NCI-H128 (cell line): Measurements from ENCODE around the gene CBX8.

ENCODE experiments used
- DNase-seq: peaks from one replicate; lab custom pipeline; 2025; ENCODE audit not compliant: unreplicated experiment; lab: John Stamatoyannopoulos, UW

CBX8 gene

DNA sequence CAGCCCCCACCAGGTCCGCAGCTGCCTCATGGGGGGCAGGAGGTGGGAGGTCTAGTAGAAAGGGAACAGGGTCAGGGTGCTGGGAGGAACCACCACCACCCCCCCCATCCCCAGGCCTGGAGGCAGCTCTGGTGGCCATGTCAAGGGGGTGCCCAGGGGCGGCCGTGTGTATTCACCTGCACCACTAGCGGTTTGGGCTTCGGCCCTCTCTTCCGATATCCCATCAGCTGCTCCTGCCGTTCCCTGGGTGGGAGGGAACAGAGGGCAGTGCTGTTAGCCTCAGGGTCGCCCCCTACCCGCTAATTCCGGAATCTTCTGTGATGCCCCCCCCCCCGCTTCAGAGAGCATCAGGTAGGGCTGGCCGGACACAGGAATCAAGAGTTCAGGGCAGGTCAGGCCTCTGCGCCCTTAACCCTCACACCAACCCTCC is 38.6 kb upstream of the CBX8 start:
- DNase-seq = no peak

DNA sequence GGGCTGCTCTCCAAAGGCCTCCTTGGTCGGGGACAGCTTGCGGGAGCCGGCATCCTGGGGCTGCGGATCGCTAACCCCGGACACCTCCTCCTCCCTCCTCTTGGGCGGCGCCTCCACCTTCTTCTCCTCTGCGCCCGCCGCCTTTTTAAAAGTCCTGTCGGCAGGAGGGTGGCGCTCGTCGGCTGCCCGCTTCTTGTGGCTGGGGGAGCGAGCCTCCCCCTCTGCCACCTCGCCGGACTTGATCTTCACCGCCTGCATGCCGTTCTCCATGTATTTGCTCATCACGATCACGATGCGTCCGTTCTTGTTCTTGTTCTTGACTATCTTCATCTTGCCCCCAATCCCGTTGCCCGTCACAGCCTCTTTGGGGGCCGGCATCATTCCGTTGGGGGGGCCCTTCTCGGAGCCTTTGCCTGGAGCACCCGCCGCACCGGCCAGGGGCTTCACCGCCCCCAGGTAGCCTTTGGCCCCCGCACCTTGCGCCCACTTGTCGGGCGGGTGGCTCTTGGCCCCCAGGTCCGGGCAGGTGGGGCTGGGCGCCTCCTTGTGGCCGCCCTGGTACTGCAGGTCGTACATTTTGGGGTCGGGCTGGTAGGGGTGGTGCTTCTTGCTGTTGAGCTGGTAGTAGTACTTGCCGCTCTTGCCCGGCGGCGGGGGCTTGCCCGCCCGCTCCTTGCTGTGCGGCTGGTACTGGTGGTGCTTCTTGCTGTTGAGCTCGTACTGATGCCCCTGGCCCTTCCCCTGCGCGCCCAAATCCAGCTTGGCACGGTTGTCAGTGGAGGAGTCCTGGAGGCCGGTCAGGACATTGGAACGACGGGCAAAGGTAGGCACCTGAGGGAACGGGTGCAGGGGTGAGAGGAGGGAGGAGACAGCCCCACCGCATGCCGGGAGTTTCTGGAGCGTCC is 37.9 kb upstream of the CBX8 start:
- DNase-seq = no peak

DNA sequence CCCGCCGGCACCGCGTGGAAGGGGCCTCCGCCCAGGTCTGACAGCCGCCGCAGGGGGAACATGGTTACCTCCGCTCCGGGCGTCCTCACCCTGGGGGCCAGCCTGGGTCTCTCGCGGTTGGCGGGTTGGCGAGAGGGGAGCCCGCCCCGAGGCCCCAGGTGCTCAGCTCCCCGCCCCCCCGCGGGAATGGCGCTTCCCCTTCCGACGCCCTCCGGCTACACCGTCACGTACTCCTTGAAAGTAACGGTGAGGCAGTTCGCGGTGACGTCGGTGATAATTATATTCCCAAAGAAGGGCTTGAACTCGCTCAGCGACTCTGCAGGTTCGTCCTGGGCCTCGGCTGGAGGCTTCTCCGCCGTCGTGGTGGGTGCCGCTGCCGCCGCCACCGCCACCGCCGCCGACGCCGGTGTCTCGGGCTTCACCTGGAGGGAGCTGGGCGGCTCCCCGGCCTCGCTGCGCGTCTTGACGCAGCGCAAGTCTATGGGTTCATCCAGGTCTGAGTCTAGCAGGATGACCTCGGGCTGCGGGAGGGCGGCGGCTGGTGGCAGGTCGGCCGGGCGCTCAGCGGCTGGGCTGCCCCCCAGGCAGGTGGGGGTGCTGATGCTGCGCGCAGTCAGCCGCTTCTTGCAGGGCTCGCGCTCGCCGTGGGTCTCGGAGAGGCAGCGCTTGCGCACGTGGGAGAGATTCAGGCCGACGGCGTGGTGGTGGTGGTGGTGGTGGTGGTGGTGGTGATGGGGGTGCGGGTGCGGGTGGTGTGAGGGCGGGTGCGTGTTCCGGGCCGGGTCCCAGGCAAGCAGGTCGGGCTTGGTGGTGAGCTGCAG is 37.1 kb upstream of the CBX8 start:
- DNase-seq = no peak

GRCh38 chr17:79833110-79833450 is 36.2 kb upstream of the CBX8 start:
- DNase-seq = no peak

GRCh38 chr17:79832218-79833109 is 35.6 kb upstream of the CBX8 start:
- no peak for DNase-seq

DNA sequence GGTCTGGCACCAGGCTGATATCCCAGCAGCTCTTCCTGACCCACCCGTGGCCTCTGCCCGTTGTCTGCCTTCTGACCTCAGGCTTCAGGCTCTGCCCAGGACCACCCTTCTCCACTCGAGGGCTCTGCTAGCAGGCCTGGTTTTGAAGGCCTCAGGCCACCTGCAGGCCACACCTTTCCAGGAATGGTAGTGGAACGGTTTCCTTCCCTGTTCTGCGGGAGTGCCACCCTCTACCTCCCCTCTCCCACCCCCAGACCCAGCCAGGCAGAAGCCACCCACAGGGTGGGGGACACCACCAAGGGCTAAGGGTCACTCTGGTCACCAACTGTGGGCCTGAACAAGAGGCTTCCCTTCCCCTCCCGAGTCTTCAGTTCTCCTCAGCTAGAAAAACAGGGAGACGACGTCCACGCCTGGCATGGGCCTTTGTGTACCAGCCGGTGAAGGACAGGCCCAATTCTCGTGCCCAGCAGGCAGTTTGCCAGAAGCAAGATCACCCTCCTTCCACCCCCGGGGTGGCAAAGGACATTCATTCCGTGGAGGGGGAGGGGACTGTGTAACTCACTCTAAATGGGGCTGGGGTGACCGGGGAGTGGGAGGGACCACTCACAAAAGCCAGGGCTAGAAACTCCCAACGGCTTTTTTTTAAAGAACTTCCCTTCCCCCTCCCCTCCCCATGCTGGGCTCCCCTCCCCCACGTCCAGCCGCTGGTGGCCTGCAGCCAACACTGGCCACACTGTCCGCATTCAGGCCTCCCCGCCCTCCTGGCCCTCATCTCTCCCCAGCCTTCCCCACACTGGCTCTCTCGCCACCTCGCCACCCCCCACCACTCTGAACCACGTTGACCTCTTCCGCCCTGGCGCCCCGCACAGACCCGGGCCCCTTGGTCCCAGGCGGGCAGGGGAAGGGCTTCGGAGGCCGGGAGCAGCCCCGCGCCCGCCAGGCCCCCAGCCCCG is 34.7 kb upstream of the CBX8 start:
- no peak for DNase-seq

DNA sequence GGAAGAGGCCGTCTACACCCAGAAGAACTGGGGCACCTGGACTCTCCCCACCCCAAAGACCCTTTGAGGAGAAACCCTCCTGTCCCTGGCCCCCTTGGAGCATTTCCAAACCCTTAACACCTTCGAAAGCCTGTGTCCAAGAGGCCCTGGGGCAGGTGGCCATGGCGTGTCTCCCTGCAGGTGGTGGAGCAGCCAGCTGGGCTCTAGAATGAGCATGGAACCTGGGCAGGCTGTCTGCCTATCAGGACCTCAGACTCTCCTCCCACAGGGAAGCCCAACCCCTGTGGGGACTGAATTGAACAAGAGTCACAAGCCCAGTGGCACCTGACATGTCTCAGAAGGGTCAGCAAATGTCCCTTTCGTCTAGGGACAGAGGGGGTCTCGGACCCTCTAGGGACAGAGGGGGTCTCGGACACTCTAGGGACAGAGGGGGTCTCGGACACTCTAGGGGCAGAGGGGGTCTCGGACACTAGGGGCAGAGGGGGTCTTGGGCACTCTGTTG is 33.9 kb upstream of the CBX8 start:
- DNase-seq = no peak

DNA sequence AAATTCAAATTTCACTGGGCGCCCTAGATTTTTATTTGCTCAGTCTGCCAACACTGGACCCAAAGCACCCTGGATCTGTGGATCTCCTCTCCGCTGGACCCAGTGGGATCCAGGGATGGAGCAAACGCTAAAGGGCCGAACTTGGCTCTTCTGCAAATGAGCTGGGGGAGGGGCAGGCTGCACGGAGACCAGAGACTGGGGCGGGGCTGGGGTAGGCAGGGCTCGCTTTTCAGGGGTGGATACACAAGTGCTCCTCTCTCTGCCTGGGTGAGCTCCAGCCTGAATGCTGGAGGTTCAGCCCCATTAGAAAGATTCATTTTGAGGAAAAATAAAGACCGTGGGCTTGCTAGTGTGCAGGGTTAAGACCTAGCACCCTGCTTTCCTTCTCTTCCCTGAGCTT is 33.4 kb upstream of the CBX8 start:
- DNase-seq = no peak

GRCh38 chr17:79829457-79829856 is 32.6 kb upstream of the CBX8 start:
- DNase-seq = no peak

GRCh38 chr17:79829004-79829403 is 32.1 kb upstream of the CBX8 start:
- no peak for DNase-seq

DNA sequence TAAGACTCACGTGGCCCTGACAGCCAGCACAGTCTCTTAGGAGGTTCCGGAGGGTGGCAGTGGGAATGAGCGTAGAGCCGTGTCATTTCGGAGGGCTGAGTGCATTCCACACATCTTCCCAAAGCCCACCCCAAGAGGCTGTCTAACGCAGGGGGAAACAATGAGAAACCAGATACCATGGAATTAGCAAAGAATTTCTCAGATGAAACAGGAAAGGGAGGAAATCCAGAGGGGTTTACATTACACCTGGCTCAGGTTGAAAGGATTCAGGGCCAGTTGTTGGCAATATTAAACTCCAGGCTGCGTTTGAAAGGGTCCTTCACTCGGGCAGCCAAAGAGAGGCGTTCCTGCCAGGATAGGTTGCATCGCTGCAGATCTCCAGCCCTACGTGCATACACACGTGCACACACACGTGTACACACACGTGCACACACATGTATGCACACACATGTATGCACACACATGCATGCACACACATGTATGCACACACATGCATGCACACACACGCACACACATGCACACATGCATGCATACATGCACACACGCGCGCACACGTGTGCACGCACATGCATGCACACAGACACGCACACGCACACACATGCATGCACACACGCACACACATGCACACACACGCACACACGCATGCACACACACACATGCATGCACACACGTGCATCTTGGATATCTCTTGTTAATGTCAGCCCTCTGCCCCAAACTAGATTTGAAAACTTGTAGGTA is 30.1 kb upstream of the CBX8 start:
- DNase-seq = no peak

DNA sequence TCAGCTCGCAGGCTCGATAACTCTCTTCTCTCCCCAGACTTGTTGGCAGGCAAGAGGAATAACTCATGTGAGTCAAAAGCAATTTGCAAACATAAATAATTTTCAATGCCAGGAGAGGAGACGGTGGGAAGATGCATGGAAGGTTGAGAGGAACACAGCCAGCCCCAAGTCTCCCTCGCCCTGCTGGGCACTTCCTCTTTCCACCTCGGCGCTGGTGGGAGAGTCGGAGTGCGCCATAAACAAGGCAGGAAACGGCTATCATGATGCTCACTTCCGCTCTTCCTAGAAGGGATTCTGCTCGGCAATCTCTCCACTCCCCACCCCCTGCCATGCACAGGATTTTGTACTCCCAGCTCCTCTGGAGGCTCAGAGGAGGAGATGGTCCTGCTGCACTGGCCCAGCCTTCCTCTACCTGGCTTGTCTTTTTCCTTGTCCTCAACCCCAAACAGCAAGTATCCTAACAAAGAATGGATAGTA is 29.4 kb upstream of the CBX8 start:
- DNase-seq = no peak

GRCh38 chr17:79825580-79825921 is 28.7 kb upstream of the CBX8 start:
- no peak for DNase-seq

GRCh38 chr17:79824893-79825579 is 28.2 kb upstream of the CBX8 start:
- no peak for DNase-seq

DNA sequence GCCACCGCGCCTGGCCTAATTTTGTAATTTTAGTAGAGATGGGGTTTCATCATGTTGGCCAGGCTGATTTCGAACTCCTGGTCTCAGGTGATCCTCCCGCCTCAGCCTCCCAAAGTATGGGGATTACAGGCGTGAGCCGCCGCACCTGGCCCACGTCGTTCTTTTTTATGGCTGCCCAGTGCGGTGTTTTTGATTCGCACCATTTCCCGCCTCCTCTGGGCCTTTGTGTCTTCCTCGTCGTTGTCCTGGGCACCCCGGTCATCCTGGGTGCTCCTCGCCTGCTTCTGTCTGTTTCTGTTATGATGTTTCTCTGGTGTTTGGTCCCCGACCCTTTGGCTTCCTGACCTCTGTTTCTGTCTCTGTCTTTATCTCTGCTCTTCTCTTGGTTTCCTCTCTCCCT is 27.4 kb upstream of the CBX8 start:
- no peak for DNase-seq

GRCh38 chr17:79822583-79823124 is 25.8 kb upstream of the CBX8 start:
- DNase-seq = no peak

GRCh38 chr17:79821331-79822095 is 24.6 kb upstream of the CBX8 start:
- no peak for DNase-seq

DNA sequence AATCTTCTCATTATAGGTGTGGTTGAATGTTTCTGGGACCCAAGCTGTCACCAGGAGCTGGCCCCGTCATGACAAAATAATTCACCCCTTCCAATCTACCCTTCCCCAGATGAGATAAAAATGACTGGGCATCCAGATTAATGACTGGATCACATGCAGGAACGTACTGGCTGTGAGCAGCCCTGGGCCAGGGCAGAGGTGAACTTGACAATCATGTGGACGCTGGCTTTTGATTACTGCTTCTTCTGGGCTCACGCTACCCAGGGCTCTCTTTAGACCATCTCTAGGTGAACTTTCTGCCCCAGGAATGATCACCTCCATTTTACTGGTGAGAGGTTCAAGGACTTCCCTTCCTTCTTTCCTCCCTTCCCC is 24.1 kb upstream of the CBX8 start:
- DNase-seq = no peak
